H1 (cell line): ENCODE data around the gene SYNJ2. TPM values are rescaled to one million over a fixed set of nuclear protein-coding genes. Genes with fewer than 3 reads are reported as not detected.

ENCODE experiments used
- CTCF ChIA-PET: fragments of 300-600 bp; sonication (Branson Sonifier 250); formaldehyde crosslinking; loops from one replicate; lab custom pipeline; 2021; ENCODE audit not compliant: partially characterized antibody; lab: Charles Lee
- POLR2A ChIA-PET: fragments of 300-600 bp; sonication (Branson Sonifier 250); formaldehyde crosslinking; loops from one replicate; lab custom pipeline; 2021; ENCODE audit warnings: inconsistent platforms; ENCODE audit not compliant: partially characterized antibody; lab: Charles Lee
- DNase-seq, 2 experiments: peaks; one replicate each; pipeline versions ENCODE4 v3.0.0 to v3.0.0-alpha.2; 2010 to 2022; ENCODE audit warnings: low spot score in 2 of 2, low read depth in 1 of 2, mixed read lengths in 1 of 2
- FAIRE-seq: peaks from 2 replicates; lab custom pipeline; 2011; peaks lifted over from hg19 to GRCh38; lab: Jason Lieb, UNC
- H2AFZ ChIP-seq: 2 replicates; pipeline ENCODE4 v1.8.1; 2012; ENCODE audit warnings: low read length, inconsistent platforms
- H2AK5ac ChIP-seq: 2 replicates; pipeline ENCODE4 v1.6.1; 2013; ENCODE audit warnings: low read depth, low read length
- H2BK120ac ChIP-seq: replicated peaks from 2 replicates; pipeline ENCODE3; 2013; ENCODE audit warnings: low read depth, low read length, inconsistent platforms
- H2BK12ac ChIP-seq: 2 replicates; pipeline ENCODE4 v1.6.1; 2013; ENCODE audit warnings: low read depth, low read length
- H2BK15ac ChIP-seq: 2 replicates; pipeline ENCODE4 v1.6.1; 2013; ENCODE audit warnings: low read length
- H2BK20ac ChIP-seq: 2 replicates; pipeline ENCODE4 v1.6.1; 2013; ENCODE audit warnings: low read length
- H2BK5ac ChIP-seq: 2 replicates; pipeline ENCODE4 v1.6.1; 2013; ENCODE audit warnings: low read depth, low read length
- H3K14ac ChIP-seq: 2 replicates; pipeline ENCODE4 v1.6.1; 2013; ENCODE audit warnings: inconsistent platforms; ENCODE audit not compliant: insufficient read length
- H3K18ac ChIP-seq: 2 replicates; pipeline ENCODE4 v1.6.1; 2013; ENCODE audit warnings: low read length; ENCODE audit errors: extremely low read depth
- H3K23ac ChIP-seq: 2 replicates; pipeline ENCODE4 v1.6.1; 2013; ENCODE audit warnings: inconsistent platforms; ENCODE audit not compliant: insufficient read length
- H3K23me2 ChIP-seq: 2 replicates; pipeline ENCODE4 v1.6.1; 2013; ENCODE audit warnings: low read depth, low read length
- H3K27ac ChIP-seq: 2 replicates; pipeline ENCODE4 v1.6.1; 2011; ENCODE audit warnings: low read depth, low read length, inconsistent platforms
- H3K27me3 ChIP-seq, 4 experiments: replicated peaks in 1 of 4; 1 replicate in 1 of 4; 2 replicates in 3 of 4; pipeline versions ENCODE4 v1.6.1 to v1.8.1; 2011 to 2013; ENCODE audit warnings: low read length in 3 of 4, mild to moderate bottlenecking in 3 of 4, inconsistent platforms in 2 of 4, mixed read lengths in 2 of 4, moderate library complexity in 1 of 4; ENCODE audit not compliant: control insufficient read depth in 3 of 4, insufficient read depth in 3 of 4; ENCODE audit errors: extremely low read depth in 1 of 4
- H3K36me3 ChIP-seq, 4 experiments: 2 replicates each; pipeline versions ENCODE4 v1.6.1 to v1.8.1; 2011 to 2013; ENCODE audit warnings: mild to moderate bottlenecking in 4 of 4, low read length in 3 of 4, moderate library complexity in 2 of 4, control low read depth in 1 of 4, inconsistent platforms in 1 of 4; ENCODE audit not compliant: insufficient read depth in 4 of 4, control insufficient read depth in 2 of 4
- H3K4ac ChIP-seq: replicated peaks from 2 replicates; pipeline ENCODE3; 2013; ENCODE audit warnings: low read length, low read depth, mixed read lengths, inconsistent platforms; ENCODE audit not compliant: insufficient read length
- H3K4me1 ChIP-seq, 4 experiments: replicated peaks in 1 of 4; 1 replicate in 1 of 4; 2 replicates in 3 of 4; pipeline versions ENCODE4 v1.6.1 to v1.8.1; 2011 to 2013; ENCODE audit warnings: low read length in 3 of 4, inconsistent platforms in 2 of 4, mixed read lengths in 1 of 4; ENCODE audit not compliant: insufficient read depth in 4 of 4, control insufficient read depth in 3 of 4
- H3K4me2 ChIP-seq, 2 experiments: 2 replicates each; pipeline versions ENCODE4 v1.6.1 to v1.8.1; 2011 to 2013; ENCODE audit warnings: low read depth in 2 of 2, low read length in 2 of 2, control low read depth in 1 of 2, inconsistent platforms in 1 of 2, mild to moderate bottlenecking in 1 of 2; ENCODE audit not compliant: insufficient read depth in 1 of 2
- H3K4me3 ChIP-seq, 4 experiments: fragments of 200-600, 300-600 bp in 1 of 4; sonication (generic), shearing (Covaris generic), sonication (Bioruptor Twin) in 1 of 4; 2 replicates each; pipeline versions ENCODE4 v1.5.1 to v1.8.1; 2011 to 2016; ENCODE audit warnings: low read length in 4 of 4, low read depth in 3 of 4, control low read depth in 2 of 4, inconsistent platforms in 2 of 4, mild to moderate bottlenecking in 2 of 4, mixed read lengths in 1 of 4, moderate library complexity in 1 of 4; ENCODE audit not compliant: insufficient read depth in 2 of 4; ENCODE audit errors: extremely low read depth in 1 of 4
- H3K56ac ChIP-seq: replicated peaks from 2 replicates; pipeline ENCODE3; 2013; ENCODE audit warnings: low read depth, mild to moderate bottlenecking, mixed read lengths, low read length, inconsistent platforms; ENCODE audit not compliant: insufficient read length
- H3K79me1 ChIP-seq: 2 replicates; pipeline ENCODE4 v1.6.1; 2013; ENCODE audit warnings: low read depth, low read length, control low read depth
- H3K79me2 ChIP-seq, 2 experiments: 2 replicates each; pipeline versions ENCODE4 v1.6.1 to v1.8.1; 2012 to 2013; ENCODE audit warnings: low read length in 2 of 2, mild to moderate bottlenecking in 2 of 2, inconsistent platforms in 1 of 2; ENCODE audit not compliant: insufficient read depth in 2 of 2, control insufficient read depth in 1 of 2
- H3K9ac ChIP-seq, 4 experiments: replicated peaks in 1 of 4; 1 replicate in 1 of 4; 2 replicates in 3 of 4; pipeline versions ENCODE4 v1.6.1 to v1.8.1; 2011 to 2013; ENCODE audit warnings: low read depth in 3 of 4, low read length in 3 of 4, control low read depth in 2 of 4, mild to moderate bottlenecking in 2 of 4, moderate library complexity in 2 of 4, inconsistent platforms in 1 of 4; ENCODE audit errors: extremely low read depth in 1 of 4
- H3K9me3 ChIP-seq, 2 experiments: 2 replicates each; pipeline versions ENCODE4 v1.6.1 to v1.8.1; 2012 to 2013; ENCODE audit warnings: mild to moderate bottlenecking in 2 of 2, moderate library complexity in 2 of 2, control low read depth in 1 of 2, inconsistent platforms in 1 of 2, low read depth in 1 of 2, low read length in 1 of 2, mixed read lengths in 1 of 2; ENCODE audit not compliant: insufficient read depth in 2 of 2
- H4K20me1 ChIP-seq, 2 experiments: replicated peaks in 1 of 2; 2 replicates each; pipeline versions ENCODE3 to v1.8.1; 2011 to 2013; ENCODE audit warnings: inconsistent platforms in 2 of 2, low read length in 2 of 2, mild to moderate bottlenecking in 1 of 2; ENCODE audit not compliant: insufficient read depth in 2 of 2, control insufficient read depth in 1 of 2
- H4K5ac ChIP-seq: 2 replicates; pipeline ENCODE4 v1.6.1; 2013; ENCODE audit warnings: low read length, low read depth, mixed read lengths, inconsistent platforms; ENCODE audit not compliant: insufficient read length
- H4K8ac ChIP-seq: 2 replicates; pipeline ENCODE4 v1.8.0; 2013; ENCODE audit warnings: mild to moderate bottlenecking, moderate library complexity, low read length, inconsistent platforms; ENCODE audit not compliant: insufficient read depth; ENCODE audit errors: extremely low read depth
- H4K91ac ChIP-seq: replicated peaks from 2 replicates; pipeline ENCODE3; 2013; ENCODE audit warnings: low read length, mixed read lengths, inconsistent platforms; ENCODE audit not compliant: insufficient read length
- FOSL1 ChIP-seq: IDR thresholded peaks from 2 replicates; pipeline ENCODE4 v1.6.1; 2011; ENCODE audit warnings: mild to moderate bottlenecking, low read depth, low read length, moderate library complexity; ENCODE audit not compliant: insufficient read depth
- MAX ChIP-seq: IDR thresholded peaks from 2 replicates; pipeline ENCODE4 v1.6.1; 2012; ENCODE audit warnings: inconsistent platforms
- NANOG ChIP-seq: IDR thresholded peaks from 2 replicates; pipeline ENCODE4 v1.6.1; 2011; ENCODE audit warnings: low read length, low read depth, mild to moderate bottlenecking, inconsistent platforms; ENCODE audit not compliant: insufficient read depth, poor library complexity, severe bottlenecking
- POLR2A ChIP-seq, 2 experiments: IDR thresholded peaks; 1 replicate in 1 of 2; 2 replicates in 1 of 2; pipeline ENCODE4 v1.6.1; 2011; ENCODE audit warnings: low read depth in 2 of 2, low read length in 2 of 2, mild to moderate bottlenecking in 2 of 2; ENCODE audit errors: control extremely low read depth in 1 of 2
- RAD21 ChIP-seq, 2 experiments: IDR thresholded peaks in 1 of 2; conservative IDR thresholded peaks in 1 of 2; 2 replicates each; pipeline ENCODE4 v1.6.1; 2011; ENCODE audit warnings: low read depth in 2 of 2, low read length in 2 of 2, improper control_type of control experiment in 1 of 2, inconsistent platforms in 1 of 2, mild to moderate bottlenecking in 1 of 2, moderate library complexity in 1 of 2
- RFX5 ChIP-seq: IDR thresholded peaks from 2 replicates; pipeline ENCODE4 v1.6.1; 2011; ENCODE audit warnings: low read depth, low read length, improper control_type of control experiment, borderline replicate concordance
- SAP30 ChIP-seq: fragments of 300-600 bp; sonication (generic); IDR thresholded peaks from 2 replicates; pipeline ENCODE4 v1.7.1; 2012; ENCODE audit warnings: low read length, moderate library complexity, mild to moderate bottlenecking, inconsistent platforms; ENCODE audit not compliant: insufficient read depth, insufficient replicate concordance
- SP2 ChIP-seq: IDR thresholded peaks from 2 replicates; pipeline ENCODE4 v1.6.1; 2012; ENCODE audit warnings: mild to moderate bottlenecking, low read length, inconsistent platforms
- YY1 ChIP-seq: IDR thresholded peaks from 2 replicates; pipeline ENCODE4 v1.6.1; 2011; ENCODE audit warnings: low read depth, mild to moderate bottlenecking, low read length
- WGBS, 2 experiments: shearing (Covaris generic) in 1 of 2; methylation state at CpG; one replicate each; pipeline versions ENCODE4 v1.1.6 to v1.1.7; 2013 to 2015; ENCODE audit warnings: low lambda C conversion rate in 2 of 2, mixed read lengths in 2 of 2, inconsistent platforms in 1 of 2, low coverage in 1 of 2, missing lambda C conversion rate in 1 of 2; ENCODE audit not compliant: insufficient replicate concordance in 2 of 2, insufficient coverage in 1 of 2, insufficient read length in 1 of 2; ENCODE audit errors: extremely low coverage in 1 of 2, missing lambda C conversion rate in 1 of 2; 5-methylcytosine and 5-hydroxymethylcytosine counted together
- polyA plus RNA-seq, 7 experiments: library from polyadenylated mRNA; depleted of rRNA in 3 of 7; stranded (reverse) in 5 of 7; unstranded in 2 of 7; fragments of >200 nt in 5 of 7; fragments of 200-250 nt in 2 of 7; gene quantifications; 1 replicate in 5 of 7; 2 replicates in 1 of 7; 4 replicates in 1 of 7; pipeline versions ENCODE4 v1.2.1 to v1.2.3, GENCODE V29; 2011 to 2013; ENCODE audit warnings: missing spikeins in 2 of 7, mixed read lengths in 2 of 7
- total RNA-seq: library from RNA; stranded (reverse); fragmentation: NEBNext Ultra II Directional; extraction: Animal tissue kit (Norgen Biotek cat#: 25700); gene quantifications from 2 replicates; pipeline ENCODE4 v1.2.1, GENCODE V29; 2021
- TF ChIP-seq, protein P1 (sequence below): IDR thresholded peaks from 2 replicates; pipeline ENCODE4 v1.6.1; 2012; ENCODE audit warnings: inconsistent platforms

The SYNJ2 gene
- total and polyA plus RNA-seq, 2 of the 8 experiments (the other 6 are each of a cell fraction or from before 2014, with no cell fraction given) = 3.7 to 13.9 TPM

GRCh38 chr6:157982102-157982562 is 469 bp downstream of the SYNJ2 start:
- POLR2A ChIA-PET = interaction anchor here (0.6 to 3.5 kb wide), 5 partner anchors 8 to 170 kb away, joined by 3 to 12 read pairs (median 4); no protein-coding TSS in a partner anchor
- TF ChIP-seq RFX5 (no peak), POLR2A (IDR thresholded peaks at IDR 0.05; ENCODE audit: control extremely low read depth in 1 of 2, low read depth in 2 of 2, low read length in 2 of 2) (peak in 1 of 2 experiments; percentile 48; a peak in 1 of 3 replicates), MAX (peak; percentile 53; the same call in 1 of the 2 replicates), RAD21 (IDR thresholded peaks at IDR 0.05 in 1 of 2, conservative IDR thresholded peaks at IDR 0.05 in 1 of 2; ENCODE audit: low read depth in 2 of 2, low read length in 2 of 2) (no peak), SP2 (no peak), NANOG (peak; percentile 50), YY1 (no peak), FOSL1 (no peak), SAP30 (no peak)
- TF ChIP-seq, protein P1, sequence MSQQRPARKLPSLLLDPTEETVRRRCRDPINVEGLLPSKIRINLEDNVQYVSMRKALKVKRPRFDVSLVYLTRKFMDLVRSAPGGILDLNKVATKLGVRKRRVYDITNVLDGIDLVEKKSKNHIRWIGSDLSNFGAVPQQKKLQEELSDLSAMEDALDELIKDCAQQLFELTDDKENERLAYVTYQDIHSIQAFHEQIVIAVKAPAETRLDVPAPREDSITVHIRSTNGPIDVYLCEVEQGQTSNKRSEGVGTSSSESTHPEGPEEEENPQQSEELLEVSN = peak; percentile 56; the same call in 1 of the 2 replicates

More at GRCh38 chr6:157982102-157982562, 469 bp downstream of the SYNJ2 start:
- CTCF ChIA-PET = interaction anchor here (0.7 to 2.6 kb wide), 6 partner anchors 12 to 90 kb away, joined by 3 to 12 read pairs (median 4); no protein-coding TSS in a partner anchor
- Histone ChIP-seq H4K8ac (peak overlapping the region; percentile 76; the same call in 1 of the 2 replicates), H4K91ac (no peak overlapping the region), H3K14ac (no peak overlapping the region), H3K4me2 (peak overlapping the region; percentile 65 to 89), H2BK15ac (no peak overlapping the region; the same call in 1 of the 2 replicates), H2BK5ac (0 out of 2 replicates have a peak overlapping the region, but pooled peaks have one; percentile 31), H3K79me2 (peaks cover 0 to 24% of the 10 kb centered on the region in 2 experiments; a peak in 2 of 4 replicates), H3K9ac (peak overlapping the region in 3 of 4 experiments; percentile 39 to 80 (median 57); a peak in 4 of 7 replicates), H3K23me2 (peaks cover 5% of the 10 kb centered on the region; the same call in 1 of the 2 replicates), H2BK20ac (0 out of 2 replicates have a peak overlapping the region, but pooled peaks have one; percentile 24), H3K27me3 (peaks cover 0 to 16% (median 11%) of the 10 kb centered on the region in 4 experiments; a peak in 5 of 7 replicates), H3K4me1 (peaks cover 4 to 24% (median 20%) of the 10 kb centered on the region in 4 experiments), H3K56ac (no peak overlapping the region), H4K5ac (no peak overlapping the region), H4K20me1 (no peaks in the 10 kb centered on the region), H2BK12ac (peak overlapping the region; percentile 78), H2AK5ac (no peak overlapping the region), H3K36me3 (no peaks in the 10 kb centered on the region), H3K4ac (peak overlapping the region; percentile 75), H3K79me1 (no peaks in the 10 kb centered on the region; the same call in 1 of the 2 replicates), H3K4me3 (peak overlapping the region; percentile 50 to 81 (median 62)), H2BK120ac (no peak overlapping the region), H3K27ac (peak overlapping the region; percentile 75; the same call in 1 of the 2 replicates), H3K18ac (peak overlapping the region; percentile 73; the same call in 1 of the 2 replicates), H3K9me3 (no peaks in the 10 kb centered on the region), H3K23ac (no peak overlapping the region), H2AFZ (no peak overlapping the region; the same call in 1 of the 2 replicates)
- no peak for FAIRE-seq
- WGBS, 2 experiments = 2% methylated on average over 27 of the region's 36 CpGs; no CpG with 5 or more reads in 1 of the 2 experiments
- peak in 1 of 2 experiments; percentile 76 for DNase-seq
